HG03571 (cell line): ENCODE measurements around the gene NDFIP2.
A peak's percentile ranks its signal among the peaks of the same experiment; 100 is the strongest.
"Not testable (repeated sequence)": the region's sequence is repeated elsewhere in the genome, so short reads cannot be mapped to it uniquely, and the experiment has no call there.

Experiments used
- ATAC-seq: cut with Tn5 transposase; IDR thresholded peaks from one replicate; pipeline ENCODE4 v1.9.1; 2021; ENCODE audit not compliant: unreplicated experiment

The NDFIP2 gene

GRCh38 chr13:79531542-79532254 is 50.7 kb downstream of the NDFIP2 start:
- no peak for ATAC-seq

DNA sequence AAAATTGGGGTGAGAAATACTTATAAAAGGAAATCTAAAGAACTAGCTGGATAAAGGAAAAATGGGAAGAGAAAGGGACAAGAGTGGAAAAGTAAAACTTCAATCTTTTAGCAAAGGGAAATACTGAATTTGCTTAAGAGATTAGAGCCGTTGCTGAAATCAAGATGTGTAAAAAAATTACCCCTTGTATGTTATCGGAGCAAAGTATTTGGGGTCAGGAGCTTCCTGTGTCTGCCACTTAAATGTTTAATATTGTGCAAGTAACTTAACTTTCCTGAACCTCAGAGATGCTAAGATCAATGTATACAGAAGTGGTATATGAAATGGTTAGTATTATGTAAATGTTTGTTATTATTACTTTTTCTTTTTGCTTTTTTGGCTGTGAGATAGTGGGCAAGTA is 51.6 kb downstream of the NDFIP2 start:
- ATAC-seq, result no peak

GRCh38 chr13:79533781-79534400 is 52.9 kb downstream of the NDFIP2 start:
- ATAC-seq, result no peak

DNA sequence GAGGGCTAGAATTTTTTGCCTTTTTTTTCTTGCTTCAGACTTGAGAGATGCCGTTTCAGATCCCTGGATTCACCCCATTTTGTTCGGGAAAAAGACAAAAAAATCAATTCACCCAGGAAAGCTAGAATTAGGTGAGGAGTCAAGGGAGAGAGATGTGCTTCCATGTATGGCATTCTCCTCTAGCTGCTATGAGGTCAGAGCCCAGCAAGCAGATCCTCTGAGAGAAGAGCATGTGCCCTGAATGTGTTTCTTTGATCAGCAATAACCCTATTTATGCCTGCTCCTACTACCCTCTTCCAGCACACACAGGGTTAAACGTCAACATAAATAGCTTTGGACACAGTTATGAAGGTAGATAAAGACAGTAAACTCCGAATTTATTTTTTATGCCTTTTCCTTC is 53.6 kb downstream of the NDFIP2 start:
- ATAC-seq, result no peak

DNA sequence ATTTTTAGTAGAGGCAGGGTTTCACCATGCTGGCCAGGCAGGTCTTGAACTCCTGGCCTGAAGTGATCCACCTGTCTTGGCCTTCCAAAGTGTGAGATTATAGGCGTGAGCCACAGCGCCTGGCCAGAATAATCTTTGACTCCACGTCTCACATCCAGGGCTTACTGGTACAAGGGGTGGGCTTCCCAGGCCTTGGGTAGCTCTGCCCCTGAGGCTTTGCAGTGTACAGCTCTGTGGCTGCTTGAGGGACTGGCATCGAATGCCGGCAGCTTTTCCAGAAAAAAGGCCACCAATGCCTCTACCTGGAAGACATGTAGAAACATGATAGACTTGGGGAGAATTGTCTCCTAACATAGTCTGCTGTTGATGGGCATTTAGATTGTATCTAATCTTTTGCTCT is 57.8 kb downstream of the NDFIP2 start:
- ATAC-seq, result no peak

DNA sequence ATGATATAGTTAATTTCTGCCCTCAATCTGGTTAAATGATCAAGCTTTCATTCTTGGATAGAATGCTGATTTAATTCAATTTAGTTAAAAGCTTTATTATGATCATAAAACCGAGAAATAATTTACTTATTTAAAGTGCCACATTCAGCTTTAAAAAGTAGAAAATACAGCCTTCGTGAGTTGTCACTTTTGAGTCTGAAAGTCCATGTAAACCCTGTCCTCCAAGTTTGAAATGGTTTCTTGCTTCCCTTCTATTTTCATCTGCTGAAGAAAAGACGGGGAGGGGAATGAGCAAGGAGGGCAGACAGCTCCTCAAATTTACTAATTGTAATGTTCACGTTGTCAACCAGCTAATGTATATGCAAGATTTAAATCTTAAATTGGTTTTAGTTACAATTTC is 59.5 kb downstream of the NDFIP2 start:
- no peak for ATAC-seq

DNA sequence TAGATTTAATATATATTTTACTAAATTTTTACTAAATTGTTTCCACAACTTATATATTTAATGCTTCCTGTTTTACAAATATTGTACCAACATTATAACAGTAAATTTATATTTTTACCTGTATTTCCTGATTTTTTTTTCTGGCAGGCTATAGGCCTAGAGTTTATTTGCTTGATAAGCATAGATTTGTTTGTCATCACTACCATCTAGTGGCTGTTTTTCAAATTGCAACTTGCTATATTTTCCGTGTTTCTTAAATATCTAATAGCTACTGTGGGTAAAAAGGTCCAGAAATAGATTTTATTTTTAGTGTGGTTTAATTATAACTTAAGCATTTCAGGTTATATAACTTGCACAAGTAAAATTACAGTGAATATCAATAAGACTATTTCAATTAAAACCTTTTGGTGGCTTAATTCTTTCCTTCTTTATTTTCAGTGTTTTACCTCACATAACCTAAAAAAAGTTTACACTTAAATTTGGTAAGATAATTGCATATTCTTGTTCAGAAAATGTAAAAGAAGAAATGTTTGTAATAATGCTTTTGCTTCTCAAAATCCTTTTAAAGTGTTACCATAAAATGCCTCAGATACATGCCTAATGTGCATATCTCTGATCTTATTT is 60.6 kb downstream of the NDFIP2 start:
- peak; percentile 60 for ATAC-seq

DNA sequence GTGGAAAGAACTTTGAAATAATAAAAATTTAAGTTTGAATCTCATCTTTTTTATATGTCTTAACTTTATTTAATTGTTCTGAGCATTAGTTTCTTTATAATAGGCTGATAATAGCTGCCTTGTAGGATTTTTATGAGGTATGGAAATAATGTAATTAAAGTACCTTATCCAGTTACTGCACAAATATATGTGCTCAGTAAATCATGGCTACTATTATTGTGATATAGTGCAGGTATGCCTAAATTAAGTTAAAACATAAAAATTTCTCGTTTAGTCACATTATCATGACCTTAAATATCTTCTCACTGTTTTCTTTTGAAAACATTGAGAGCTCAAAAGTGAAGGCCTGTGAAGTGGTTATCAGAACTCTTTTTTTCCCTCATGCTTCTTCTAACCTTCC is 62.9 kb downstream of the NDFIP2 start:
- no peak for ATAC-seq

DNA sequence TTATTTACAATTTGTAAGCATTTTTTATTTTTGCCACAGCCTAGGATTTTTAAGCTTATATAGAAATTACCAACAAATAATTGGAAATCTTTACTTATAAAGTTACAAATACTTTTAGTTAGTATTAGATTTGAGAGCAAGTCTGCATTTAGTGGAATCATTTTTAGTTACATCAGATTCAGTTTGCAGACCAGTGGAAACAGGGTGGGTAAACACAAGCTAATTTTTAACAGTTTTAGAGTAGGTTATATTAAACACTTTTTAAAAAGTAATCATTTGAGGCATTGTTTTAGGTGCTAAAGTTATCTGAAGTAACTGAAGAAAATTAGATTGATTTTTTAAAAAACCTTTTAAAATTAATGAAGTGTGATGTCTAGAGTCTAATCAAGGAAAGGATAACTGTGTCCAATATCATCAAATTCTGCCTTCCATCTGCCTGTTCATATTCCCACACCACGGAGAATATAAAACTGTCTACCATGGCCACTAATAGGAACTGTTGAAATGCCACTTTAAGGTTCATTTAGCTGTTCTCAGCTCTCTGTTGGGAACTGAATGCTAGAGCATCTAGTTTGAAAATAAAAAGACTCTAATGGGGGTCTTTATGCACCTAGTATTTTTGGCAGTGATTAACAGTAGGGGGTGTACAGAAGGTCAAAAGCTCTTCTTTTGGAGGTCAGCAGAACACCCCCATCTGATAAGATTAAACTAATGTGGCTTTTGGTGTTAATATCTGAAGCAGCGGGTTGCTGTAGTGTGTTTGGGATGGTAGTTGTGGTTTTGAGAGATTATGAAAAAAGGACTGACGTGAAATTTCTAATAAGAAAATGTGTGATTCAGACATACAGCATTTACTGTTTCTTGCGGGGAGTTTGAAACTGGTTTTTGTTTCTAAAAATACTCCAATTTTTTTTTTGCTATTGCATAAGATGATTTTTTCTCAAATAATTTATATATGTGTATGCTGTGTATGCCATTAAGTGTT is 66.5 kb downstream of the NDFIP2 start:
- ATAC-seq, result no peak

DNA sequence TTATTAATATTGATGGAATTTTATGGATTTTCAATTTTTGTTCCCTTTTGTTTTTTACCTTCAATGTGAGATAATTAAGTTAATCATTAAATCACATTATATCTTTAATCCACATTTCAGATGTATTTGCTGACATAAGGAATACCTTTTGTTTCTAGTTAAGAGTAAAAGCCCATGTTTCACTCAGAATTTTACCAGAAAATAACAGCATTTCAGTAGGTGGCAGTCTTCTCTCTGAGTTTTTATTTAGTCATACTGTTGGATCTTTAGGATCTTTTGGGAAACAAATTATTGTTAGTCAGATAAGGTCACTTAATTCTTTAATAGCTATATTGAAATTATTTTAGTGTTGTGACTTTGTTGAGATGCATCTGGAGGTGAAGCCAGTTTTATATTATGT is 67.9 kb downstream of the NDFIP2 start:
- no peak for ATAC-seq

GRCh38 chr13:79549355-79550106 is 68.6 kb downstream of the NDFIP2 start:
- no peak for ATAC-seq

GRCh38 chr13:79557666-79558065 is 76.7 kb downstream of the NDFIP2 start:
- ATAC-seq, result no peak

- no peak for ATAC-seq
Observed at GRCh38 chr13:79560954-79561353, 80.0 kb downstream of the NDFIP2 start.

DNA sequence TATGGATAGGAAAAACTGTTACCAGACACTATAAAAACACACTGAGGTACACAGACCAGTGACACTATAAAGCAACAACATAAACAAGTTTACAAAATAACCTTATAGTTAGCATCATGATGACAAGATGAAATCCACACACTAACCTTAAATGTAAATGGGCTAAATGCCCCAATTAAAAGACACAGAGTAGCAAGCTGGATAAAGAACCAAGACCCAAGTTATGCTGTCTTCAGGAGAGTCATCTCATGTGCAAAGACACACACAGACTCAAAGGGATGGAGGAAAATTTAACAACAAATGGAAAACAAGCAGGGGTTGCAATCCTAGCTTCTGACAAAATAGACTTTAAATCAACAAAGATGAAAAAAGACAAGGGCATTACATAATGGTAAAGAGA is 81.6 kb downstream of the NDFIP2 start:
- ATAC-seq, result no peak

GRCh38 chr13:79566118-79566517 is 85.2 kb downstream of the NDFIP2 start:
- ATAC-seq, result no peak

GRCh38 chr13:79571147-79571546 is 90.2 kb downstream of the NDFIP2 start:
- ATAC-seq, result no peak

DNA sequence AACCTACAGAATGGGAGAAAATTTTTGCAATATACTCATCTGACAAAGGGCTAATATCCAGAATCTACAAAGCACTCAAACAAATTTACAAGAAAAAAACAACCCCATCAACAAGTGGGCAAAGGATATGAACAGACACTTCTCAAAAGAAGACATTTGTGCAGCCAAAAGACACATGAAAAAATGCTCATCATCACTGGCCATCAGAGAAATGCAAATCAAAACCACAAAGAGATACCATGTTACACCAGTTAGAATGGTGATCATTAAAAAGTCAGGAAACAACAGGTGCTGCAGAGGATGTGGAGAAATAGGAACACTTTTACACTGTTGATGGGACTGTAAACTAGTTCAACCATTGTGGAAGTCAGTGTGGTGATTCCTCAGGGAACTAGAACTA is 92.9 kb downstream of the NDFIP2 start:
- ATAC-seq, result not testable (repeated sequence)

DNA sequence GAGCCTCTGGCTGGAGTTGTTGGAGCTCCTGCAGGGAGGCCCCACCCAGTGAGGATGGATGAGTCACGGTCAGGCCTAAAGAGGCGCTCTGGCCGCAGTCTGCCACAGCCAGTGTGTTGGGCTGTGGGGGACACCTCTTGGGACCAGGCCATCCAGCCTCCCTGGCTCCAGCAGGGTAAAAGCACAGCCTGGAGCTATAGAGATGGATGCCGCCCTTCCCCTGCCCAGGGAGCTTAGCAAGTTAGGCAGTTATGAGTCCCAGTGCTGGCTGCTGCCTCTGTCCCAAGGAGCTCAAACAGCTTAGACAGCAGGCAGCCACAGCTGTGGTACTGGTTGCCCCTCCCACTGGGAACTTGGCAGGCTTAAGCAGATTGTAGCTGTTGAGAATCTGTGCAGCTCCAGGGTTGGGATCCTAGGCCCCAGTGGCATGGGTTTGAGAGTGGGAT is 100.9 kb downstream of the NDFIP2 start:
- ATAC-seq, result no peak

GRCh38 chr13:79582896-79583295 is 101.9 kb downstream of the NDFIP2 start:
- ATAC-seq, result no peak

DNA sequence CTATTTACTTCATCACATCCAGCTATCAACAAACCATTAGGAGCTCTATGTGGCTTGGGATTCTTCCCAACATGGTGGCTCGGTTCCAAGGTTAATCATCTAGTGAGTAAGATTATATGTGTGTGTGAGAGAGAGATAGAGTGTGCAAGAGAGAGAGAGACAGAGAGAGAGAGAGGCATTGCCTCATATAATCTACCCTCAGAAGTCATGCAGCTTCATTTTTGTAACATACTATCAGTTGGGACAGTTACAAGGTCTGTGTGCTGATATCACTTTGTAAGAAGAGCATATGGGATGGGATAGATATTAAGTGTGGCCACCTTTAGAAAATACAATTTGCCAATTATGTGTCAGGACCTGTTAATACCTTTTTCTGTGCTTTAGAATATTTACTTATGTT is 104.1 kb downstream of the NDFIP2 start:
- no peak for ATAC-seq
